Neural progenitor cell (in vitro differentiated cells): ENCODE measurements around the gene TRAF6. TPM values are rescaled to one million over a fixed set of nuclear protein-coding genes. Genes with fewer than 3 reads are reported as not detected.

Experiments
- DNase-seq: peaks from one replicate; pipeline ENCODE4 v3.0.0-alpha.2; 2016; ENCODE audit warnings: low spot score
- H2AFZ ChIP-seq: fragments of 200-600 bp; sonication (generic); replicated peaks from 2 replicates; pipeline ENCODE4 v1.6.1; 2016; ENCODE audit warnings: antibody characterized with exemption
- H3F3A ChIP-seq: fragments of 200-600 bp; sonication (generic); 2 replicates; pipeline ENCODE4 v1.6.1; 2016; ENCODE audit warnings: antibody characterized with exemption, low read depth
- H3K27ac ChIP-seq: fragments of 200-600 bp; sonication (generic); 2 replicates; pipeline ENCODE4 v1.5.1; 2016; ENCODE audit warnings: mild to moderate bottlenecking
- H3K27me3 ChIP-seq: fragments of 200-600 bp; sonication (generic); 2 replicates; pipeline ENCODE4 v1.6.1; 2016; ENCODE audit warnings: mild to moderate bottlenecking, moderate library complexity
- H3K36me3 ChIP-seq: fragments of 200-600 bp; sonication (generic); 2 replicates; pipeline ENCODE4 v1.5.1; 2016
- H3K4me1 ChIP-seq: fragments of 200-600 bp; sonication (generic); 2 replicates; pipeline ENCODE4 v1.6.1; 2016; ENCODE audit warnings: mixed run types
- H3K4me2 ChIP-seq: fragments of 200-600 bp; sonication (generic); 2 replicates; pipeline ENCODE4 v1.6.1; 2016
- H3K4me3 ChIP-seq: fragments of 200-600 bp; sonication (generic); 2 replicates; pipeline ENCODE4 v1.5.1; 2016
- H3K79me2 ChIP-seq: fragments of 200-600 bp; sonication (generic); 2 replicates; pipeline ENCODE4 v1.6.1; 2016; ENCODE audit warnings: low read depth
- H3K9ac ChIP-seq: fragments of 200-600 bp; sonication (generic); 2 replicates; pipeline ENCODE4 v1.6.1; 2016
- H3K9me3 ChIP-seq: fragments of 200-600 bp; sonication (generic); 2 replicates; pipeline ENCODE4 v1.5.1; 2016; ENCODE audit warnings: low read depth
- H4K20me1 ChIP-seq: fragments of 200-600 bp; sonication (generic); 2 replicates; pipeline ENCODE4 v1.6.1; 2016; ENCODE audit warnings: low read depth
- H3K27ac Mint-ChIP-seq: 3 replicates; pipeline ENCODE4 v1.8.0; 2021; ENCODE audit warnings: mixed read lengths
- H3K27me3 Mint-ChIP-seq: 2 replicates; pipeline ENCODE4 v1.8.0; 2022; ENCODE audit warnings: low read depth, mild to moderate bottlenecking, inconsistent platforms, moderate library complexity, mixed read lengths; ENCODE audit not compliant: insufficient read depth
- H3K36me3 Mint-ChIP-seq: 3 replicates; pipeline ENCODE4 v1.8.0; 2021; ENCODE audit warnings: mixed read lengths
- H3K4me1 Mint-ChIP-seq: 3 replicates; pipeline ENCODE4 v1.8.0; 2021; ENCODE audit warnings: mixed read lengths
- H3K4me3 Mint-ChIP-seq: 3 replicates; pipeline ENCODE4 v1.8.0; 2021; ENCODE audit warnings: mild to moderate bottlenecking, moderate library complexity, mixed read lengths
- H3K9me3 Mint-ChIP-seq: 3 replicates; pipeline ENCODE4 v1.8.0; 2020; ENCODE audit warnings: mixed read lengths
- CTCF ChIP-seq: fragments of 200-600 bp; sonication (generic); IDR thresholded peaks from 2 replicates; pipeline ENCODE4 v1.5.1; 2017; ENCODE audit warnings: antibody characterized with exemption, mild to moderate bottlenecking
- EZH2 ChIP-seq: fragments of 200-600 bp; sonication (generic); IDR thresholded peaks from 2 replicates; pipeline ENCODE4 v1.6.1; 2017; ENCODE audit warnings: antibody characterized with exemption, mild to moderate bottlenecking, moderate library complexity
- EZH2phosphoT487 ChIP-seq: fragments of 200-600 bp; sonication (generic); IDR thresholded peaks from 2 replicates; pipeline ENCODE4 v1.6.1; 2017; ENCODE audit warnings: antibody characterized with exemption
- total RNA-seq: library from RNA; depleted of rRNA; stranded (reverse); fragments of >200 nt; gene quantifications from 2 replicates; pipeline ENCODE4 v1.2.3, GENCODE V29; 2015; ENCODE audit warnings: low replicate concordance

Gene TRAF6
- total RNA-seq, 1 donor from 2014 or later = 11.5 TPM

- no peaks in the 10 kb centered on the region for H3K27me3 ChIP-seq
- TF ChIP-seq EZH2phosphoT487 (no peak), EZH2 (no peak), CTCF (no peak)
- Mint-ChIP-seq H3K4me3 (no peak overlapping the region), H3K9me3 (peaks cover 4% of the 10 kb centered on the region), H3K27ac (no peak overlapping the region), H3K4me1 (no peaks in the 10 kb centered on the region), H3K36me3 (no peaks in the 10 kb centered on the region), H3K27me3 (no peaks in the 10 kb centered on the region)
- no peak overlapping the region for H3K9ac ChIP-seq
- DNase-seq = no peak
- H3K36me3 ChIP-seq = no peaks in the 10 kb centered on the region
- H2AFZ ChIP-seq = peak overlapping the region; percentile 67
- no peaks in the 10 kb centered on the region for H3K9me3 ChIP-seq
- H3K4me3 ChIP-seq = no peak overlapping the region
- no peaks in the 10 kb centered on the region for H3K79me2 ChIP-seq
- H3K4me2 ChIP-seq = no peak overlapping the region
- H4K20me1 ChIP-seq = no peaks in the 10 kb centered on the region
- H3K27ac ChIP-seq = no peak overlapping the region
- no peaks in the 10 kb centered on the region for H3F3A ChIP-seq
- no peaks in the 10 kb centered on the region for H3K4me1 ChIP-seq
Observed at GRCh38 chr11:36532941-36533601, 23.0 kb upstream of the TRAF6 start.

- no peaks in the 10 kb centered on the region for H3K4me1 Mint-ChIP-seq
- Histone ChIP-seq H3F3A (no peaks in the 10 kb centered on the region), H3K4me3 (no peak overlapping the region), H4K20me1 (no peaks in the 10 kb centered on the region), H3K27me3 (no peaks in the 10 kb centered on the region), H3K4me2 (no peak overlapping the region), H3K36me3 (no peaks in the 10 kb centered on the region), H3K9me3 (no peaks in the 10 kb centered on the region), H3K79me2 (no peaks in the 10 kb centered on the region), H3K9ac (no peak overlapping the region), H3K27ac (no peak overlapping the region), H2AFZ (no peak overlapping the region), H3K4me1 (no peaks in the 10 kb centered on the region)
- H3K27ac Mint-ChIP-seq = no peak overlapping the region
- no peak for TF ChIP-seq EZH2phosphoT487
- no peak for TF ChIP-seq CTCF
- TF ChIP-seq EZH2 = no peak
- H3K27me3 Mint-ChIP-seq = no peaks in the 10 kb centered on the region
- H3K4me3 Mint-ChIP-seq = no peak overlapping the region
- no peak for DNase-seq
- peaks cover 17% of the 10 kb centered on the region for H3K9me3 Mint-ChIP-seq
- no peaks in the 10 kb centered on the region for H3K36me3 Mint-ChIP-seq
Observed at GRCh38 chr11:36530840-36531239, 20.8 kb upstream of the TRAF6 start.

GRCh38 chr11:36513965-36514364, 3.9 kb upstream of the TRAF6 start:
- H3F3A ChIP-seq = no peaks in the 10 kb centered on the region
- peaks cover 3% of the 10 kb centered on the region for H3K27me3 Mint-ChIP-seq
- TF ChIP-seq EZH2 = no peak
- no peak for TF ChIP-seq EZH2phosphoT487
- TF ChIP-seq CTCF = no peak
- peaks cover 6% of the 10 kb centered on the region for H3K4me1 Mint-ChIP-seq
- H3K27ac ChIP-seq = no peak overlapping the region
- no peak overlapping the region for H3K9ac ChIP-seq
- no peak overlapping the region for H3K4me3 Mint-ChIP-seq
- peaks cover 2% of the 10 kb centered on the region for H3K4me1 ChIP-seq
- H3K27me3 ChIP-seq = peaks cover 27% of the 10 kb centered on the region
- H3K79me2 ChIP-seq = peaks cover 6% of the 10 kb centered on the region
- no peak overlapping the region for H3K4me3 ChIP-seq
- no peak overlapping the region for H2AFZ ChIP-seq
- no peaks in the 10 kb centered on the region for H3K36me3 Mint-ChIP-seq
- no peaks in the 10 kb centered on the region for H3K36me3 ChIP-seq
- no peak overlapping the region for H3K27ac Mint-ChIP-seq
- no peaks in the 10 kb centered on the region for H3K9me3 ChIP-seq
- no peak for DNase-seq
- H4K20me1 ChIP-seq = peaks cover 8% of the 10 kb centered on the region
- H3K9me3 Mint-ChIP-seq = no peaks in the 10 kb centered on the region
- no peak overlapping the region for H3K4me2 ChIP-seq
